Spleen (tissue), 7 donors: ENCODE results near the gene ZBTB7C.

ENCODE experiments used
- CTCF ChIP-seq, 11 experiments: fragments of 200-600 bp in 7 of 11; fragments of 450-650 bp in 4 of 11; sonication (generic) in 4 of 11; IDR thresholded peaks in 8 of 11; conservative IDR thresholded peaks in 3 of 11; 1 replicate in 7 of 11; 2 replicates in 4 of 11; pipeline versions ENCODE4 v1.4.0 to v1.8.0; 2016 to 2021; ENCODE audit warnings: antibody characterized with exemption in 11 of 11, inconsistent platforms in 4 of 11, mild to moderate bottlenecking in 1 of 11
- POLR2AphosphoS5 ChIP-seq, 3 donors: sonication (generic); formaldehyde crosslinking; IDR thresholded peaks; one replicate each; pipeline ENCODE4 v1.5.1; 2017; ENCODE audit warnings: antibody characterized with exemption in 3 of 3
- donor health status: DM: no; HTN: no; CAD: no; lungs with moderate emphysema.
- donor health status: DM: no; HTN: no; CAD: no.
- donor health status: DM: no; HTN: no; CAD: no.

GRCh38 chr18:48109961-48110493 is 299.2 kb downstream of the ZBTB7C start:
- TF ChIP-seq CTCF (IDR thresholded peaks at IDR 0.05 in 8 of 11, conservative IDR thresholded peaks at IDR 0.05 in 3 of 11): no peak
- no peak for TF ChIP-seq POLR2AphosphoS5 (IDR thresholded peaks at IDR 0.05)
